Brain microvascular endothelial cell (primary cell): ENCODE data around the gene UBL4A.

Source experiments
- DNase-seq: peaks from one replicate; pipeline ENCODE4 v3.0.0-alpha.2; 2020
- H3K27ac ChIP-seq: fragments of 250-450 bp; sonication (Bioruptor Pico); 2 replicates; pipeline ENCODE4 v1.5.1; 2020; ENCODE audit warnings: mild to moderate bottlenecking, moderate library complexity
- H3K27me3 ChIP-seq: fragments of 250-450 bp; sonication (Bioruptor Pico); replicated peaks from 2 replicates; pipeline ENCODE4 v1.5.1; 2020; ENCODE audit warnings: mild to moderate bottlenecking
- H3K36me3 ChIP-seq: fragments of 250-450 bp; sonication (Bioruptor Pico); replicated peaks from 2 replicates; pipeline ENCODE4 v1.5.1; 2020; ENCODE audit warnings: mild to moderate bottlenecking
- H3K4me3 ChIP-seq: 2 replicates; pipeline ENCODE4 v1.5.1; 2011; ENCODE audit warnings: low read depth, mild to moderate bottlenecking, control low read depth, low read length, moderate library complexity
- in situ Hi-C: cut with HindIII; loops from 2 replicates; pipeline ENCODE4 v1.10.0; 2017; ENCODE audit warnings: low sequenced_read_pairs, low pct_ligation_motif_present
- TF ChIP-seq, protein P1 (sequence below): IDR thresholded peaks from 2 replicates; pipeline ENCODE4 v1.5.1; 2011; ENCODE audit warnings: low read depth, mild to moderate bottlenecking, moderate library complexity, low read length, control low read depth, inconsistent platforms; ENCODE audit errors: missing control alignments

UBL4A gene

GRCh38 chrX:154512879-154513553 lies 26.6 kb upstream of the UBL4A start:
- Histone ChIP-seq H3K27me3 (no peaks in the 10 kb centered on the region), H3K27ac (no peak overlapping the region), H3K36me3 (no peaks in the 10 kb centered on the region), H3K4me3 (no peak overlapping the region)
- DNase-seq = no peak
- TF ChIP-seq, protein P1, sequence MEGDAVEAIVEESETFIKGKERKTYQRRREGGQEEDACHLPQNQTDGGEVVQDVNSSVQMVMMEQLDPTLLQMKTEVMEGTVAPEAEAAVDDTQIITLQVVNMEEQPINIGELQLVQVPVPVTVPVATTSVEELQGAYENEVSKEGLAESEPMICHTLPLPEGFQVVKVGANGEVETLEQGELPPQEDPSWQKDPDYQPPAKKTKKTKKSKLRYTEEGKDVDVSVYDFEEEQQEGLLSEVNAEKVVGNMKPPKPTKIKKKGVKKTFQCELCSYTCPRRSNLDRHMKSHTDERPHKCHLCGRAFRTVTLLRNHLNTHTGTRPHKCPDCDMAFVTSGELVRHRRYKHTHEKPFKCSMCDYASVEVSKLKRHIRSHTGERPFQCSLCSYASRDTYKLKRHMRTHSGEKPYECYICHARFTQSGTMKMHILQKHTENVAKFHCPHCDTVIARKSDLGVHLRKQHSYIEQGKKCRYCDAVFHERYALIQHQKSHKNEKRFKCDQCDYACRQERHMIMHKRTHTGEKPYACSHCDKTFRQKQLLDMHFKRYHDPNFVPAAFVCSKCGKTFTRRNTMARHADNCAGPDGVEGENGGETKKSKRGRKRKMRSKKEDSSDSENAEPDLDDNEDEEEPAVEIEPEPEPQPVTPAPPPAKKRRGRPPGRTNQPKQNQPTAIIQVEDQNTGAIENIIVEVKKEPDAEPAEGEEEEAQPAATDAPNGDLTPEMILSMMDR = no peak
- in situ Hi-C loops = no loop called here

DNA sequence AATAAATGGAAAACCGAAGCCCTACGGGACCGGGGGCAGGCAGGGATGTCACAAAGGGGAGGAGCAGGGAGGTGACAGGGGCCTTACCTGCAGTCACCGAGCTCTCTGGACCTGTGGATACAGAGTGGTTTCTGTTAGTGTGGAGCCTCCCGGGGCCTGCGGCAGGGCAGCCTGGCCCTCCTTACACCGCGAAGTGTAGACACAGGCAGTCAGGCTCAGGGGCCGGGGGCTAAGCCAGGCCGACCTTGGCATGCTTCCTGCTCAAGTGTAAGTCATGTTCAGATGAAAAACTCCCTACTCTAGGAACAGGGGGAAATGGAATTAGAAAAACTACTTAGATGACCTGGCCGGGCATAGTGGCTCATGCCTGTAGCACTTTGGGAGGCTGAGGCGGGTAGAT lies 25.3 kb upstream of the UBL4A start:
- Histone ChIP-seq H3K27ac (no peak overlapping the region), H3K4me3 (no peak overlapping the region), H3K27me3 (no peaks in the 10 kb centered on the region), H3K36me3 (no peaks in the 10 kb centered on the region)
- TF ChIP-seq, protein P1 = no peak
- in situ Hi-C loops = no loop called here
- DNase-seq = no peak

- TF ChIP-seq, protein P1 = no peak
- in situ Hi-C loops = no loop called here
- DNase-seq = no peak
- Histone ChIP-seq H3K27ac (no peak overlapping the region), H3K36me3 (no peaks in the 10 kb centered on the region), H3K27me3 (no peaks in the 10 kb centered on the region), H3K4me3 (no peak overlapping the region)
These were observed 23.0 kb upstream of the UBL4A start for GRCh38 chrX:154509455-154509854.

DNA sequence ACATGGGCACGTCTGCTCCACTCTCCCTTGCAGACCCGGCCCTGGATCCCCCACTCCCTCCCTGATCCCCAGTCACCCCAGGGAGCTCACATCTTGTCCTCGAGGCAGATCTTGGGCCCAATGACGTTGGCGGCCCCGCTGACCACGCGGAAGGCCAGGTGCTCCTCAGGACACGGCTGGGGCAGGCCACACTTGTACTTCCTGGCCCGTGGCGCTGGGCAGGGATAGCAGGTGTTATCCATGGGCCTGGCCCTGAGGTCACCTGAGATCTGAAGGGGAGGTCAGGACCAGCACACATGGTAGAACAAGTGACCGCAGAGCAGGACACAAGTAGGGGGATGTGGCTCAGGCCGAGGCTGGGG lies 21.9 kb upstream of the UBL4A start:
- Histone ChIP-seq H3K36me3 (no peaks in the 10 kb centered on the region), H3K27ac (no peak overlapping the region), H3K27me3 (no peaks in the 10 kb centered on the region), H3K4me3 (no peak overlapping the region)
- in situ Hi-C loops = no loop called here
- TF ChIP-seq, protein P1 = no peak
- DNase-seq = no peak

DNA sequence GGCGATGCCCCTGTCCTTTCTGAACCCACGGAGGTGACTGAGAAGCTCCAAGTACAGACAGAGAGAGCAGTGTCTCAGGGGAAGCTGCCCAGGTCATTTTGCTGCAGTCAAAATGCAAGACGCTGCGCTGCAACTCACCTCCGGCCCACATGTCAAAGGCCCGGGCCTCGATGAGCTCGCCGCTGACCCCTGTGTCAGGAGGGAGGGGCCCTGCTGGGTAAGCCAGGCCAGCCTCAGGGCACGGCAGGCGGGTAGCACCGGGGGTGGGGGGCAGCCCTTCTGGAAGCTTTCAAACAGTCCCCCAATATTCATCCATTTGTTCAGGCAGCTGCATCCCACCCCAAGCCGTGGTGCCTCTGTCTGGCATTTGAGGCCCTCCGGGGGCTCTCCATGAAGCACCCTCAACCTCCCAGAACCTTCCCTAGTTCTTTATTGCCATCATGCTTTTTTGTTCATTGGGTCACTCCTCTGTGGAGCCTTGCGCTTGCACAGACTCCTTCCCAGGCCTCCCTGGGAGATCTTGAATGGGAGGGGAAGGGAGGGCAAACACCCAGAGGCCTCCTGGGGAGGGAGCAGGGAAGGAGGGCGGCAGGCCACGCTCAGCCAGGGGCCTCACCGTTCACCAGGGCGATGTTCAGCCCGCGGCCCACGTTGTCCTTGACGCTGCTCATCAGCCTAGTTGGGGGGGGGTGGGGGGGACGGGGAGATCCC lies 21.4 kb upstream of the UBL4A start:
- H3K27me3 ChIP-seq = no peaks in the 10 kb centered on the region
- no peak overlapping the region for H3K4me3 ChIP-seq
- in situ Hi-C loops = no loop called here

More for the DNA sequence above, 21.4 kb upstream of the UBL4A start:
- DNase-seq = no peak
- TF ChIP-seq, protein P1 = no peak
- no peak overlapping the region for H3K27ac ChIP-seq
- no peaks in the 10 kb centered on the region for H3K36me3 ChIP-seq
